HL-60/S4 treated with retinoic acid at 250 ng/mL for 4 days and 3 days (cell line): ENCODE data around the gene HSP90AB1.

Source experiments
- in situ Hi-C: fragments of 300-500 bp; cut with MboI; formaldehyde crosslinking; loops from 2 replicates; pipeline ENCODE4 v1.7.0; 2022; ENCODE audit warnings: low sequenced_read_pairs

HSP90AB1 gene

DNA sequence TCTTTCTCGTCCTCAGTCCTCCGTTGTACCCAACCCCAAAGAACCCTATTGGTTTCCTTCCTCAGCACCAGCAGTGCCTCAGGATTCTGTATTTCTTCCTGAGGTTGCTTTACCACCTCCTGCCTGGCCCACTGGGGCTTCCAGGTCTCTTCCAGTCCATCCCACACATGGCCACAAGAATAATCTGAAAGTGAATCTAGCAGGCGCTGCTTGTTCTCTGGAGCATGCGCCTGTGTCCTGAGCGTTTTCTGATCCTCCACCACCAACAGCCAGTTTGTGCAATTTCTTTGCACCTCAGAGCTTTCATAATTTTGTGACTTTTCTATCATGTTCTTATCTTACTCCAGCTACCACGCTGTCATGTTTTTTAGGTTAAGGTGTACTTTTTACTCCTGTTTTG is 11.6 kb upstream of the HSP90AB1 start:
- in situ Hi-C loops, result no loop called here

DNA sequence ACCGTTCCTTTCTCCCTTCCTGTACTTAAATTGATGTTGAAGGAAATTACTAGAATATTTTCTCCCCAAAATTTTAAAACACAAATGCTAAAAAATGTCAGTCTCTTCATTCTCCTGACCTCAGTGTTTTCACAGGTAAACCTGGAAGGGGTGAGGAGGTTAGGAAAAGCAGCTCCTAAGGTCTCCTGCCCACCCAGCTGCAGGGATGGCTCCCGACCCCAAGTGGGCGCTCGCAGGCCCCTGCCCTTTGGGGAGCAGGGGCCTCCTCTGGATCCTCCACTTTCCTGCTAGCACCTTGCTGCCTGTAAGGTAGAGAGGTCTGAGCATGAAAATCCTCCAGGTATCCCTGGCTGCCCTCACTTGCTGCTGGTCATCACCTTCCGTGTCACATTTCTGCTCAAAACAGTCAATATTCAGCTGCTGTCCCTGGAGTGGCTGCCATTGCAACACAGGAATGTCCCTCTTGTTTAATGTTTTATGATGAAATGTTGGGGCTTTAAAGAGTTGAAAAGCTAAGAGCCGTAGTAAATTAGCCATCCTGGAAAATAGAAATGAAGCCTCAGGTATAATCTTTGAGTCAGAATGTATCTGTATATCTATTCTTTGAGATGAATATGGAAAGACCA is 10.9 kb upstream of the HSP90AB1 start:
- in situ Hi-C loops, result no loop called here

DNA sequence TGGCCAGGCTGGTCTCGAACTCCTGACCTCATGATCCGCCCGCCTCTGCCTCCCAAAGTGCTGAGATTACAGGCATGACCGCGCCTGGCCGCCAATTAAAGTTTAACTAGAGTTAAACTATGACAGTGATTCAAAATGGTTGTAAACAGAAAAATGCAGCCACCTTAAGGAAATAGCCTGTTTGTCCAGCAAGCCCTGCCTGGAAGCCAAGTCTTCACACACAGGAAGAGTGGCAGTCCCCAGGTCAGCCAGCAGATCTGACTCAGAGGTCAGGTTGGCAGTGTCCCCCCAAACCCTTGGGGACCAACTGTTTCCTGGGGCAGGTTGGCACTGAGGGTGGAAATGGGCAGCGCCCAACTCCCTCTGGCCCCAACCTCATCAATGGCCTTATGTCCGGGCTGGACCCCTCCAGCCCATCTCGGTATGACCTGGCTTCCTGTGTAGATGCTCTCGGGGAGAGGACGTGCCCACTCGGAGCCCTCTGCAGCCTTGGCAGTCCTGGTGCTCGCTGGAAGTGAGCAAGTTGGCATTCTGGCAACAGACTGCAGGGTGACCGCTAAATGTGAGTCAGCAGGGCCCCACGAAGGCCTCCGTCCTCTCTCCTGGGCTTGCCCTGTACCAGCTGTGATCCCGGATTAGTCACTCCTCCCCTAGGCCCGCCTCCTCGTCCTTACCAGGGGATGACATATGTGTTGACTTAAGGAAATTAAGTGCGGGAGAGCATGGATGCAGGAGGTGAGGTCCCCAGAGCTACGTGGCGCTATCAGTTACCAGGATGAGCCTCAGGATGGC is 9.7 kb upstream of the HSP90AB1 start:
- in situ Hi-C loops, result no loop called here

DNA sequence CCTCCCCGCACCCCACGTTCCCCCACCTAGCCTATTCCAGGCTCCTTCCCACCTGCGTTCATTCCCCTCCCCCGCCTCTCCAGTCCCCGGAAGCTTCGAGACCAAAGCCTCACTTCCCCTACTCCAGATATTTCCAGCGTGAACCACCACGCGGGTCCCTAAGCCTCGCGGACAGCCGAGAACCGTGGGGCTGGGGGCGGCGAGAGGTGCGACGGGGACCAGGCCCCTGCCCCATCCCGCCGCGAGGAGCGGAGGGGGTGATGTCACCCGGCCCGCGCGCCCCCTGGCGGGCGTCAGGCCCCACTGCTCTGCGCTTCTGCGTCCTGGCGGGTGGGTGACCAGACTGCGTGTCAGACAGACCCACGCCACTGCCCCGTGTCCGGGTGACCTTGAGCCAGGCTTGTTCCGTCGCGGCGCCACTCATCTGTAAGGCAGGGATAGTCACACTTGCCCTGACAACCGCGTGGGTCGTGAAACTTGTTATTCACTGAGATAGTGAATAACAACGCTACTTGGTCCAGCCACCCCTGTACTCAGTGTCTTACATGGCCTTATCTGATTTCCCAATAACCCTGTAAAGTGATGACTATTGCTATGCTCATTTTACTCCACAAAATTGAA is 9.0 kb upstream of the HSP90AB1 start:
- in situ Hi-C loops, result no loop called here

DNA sequence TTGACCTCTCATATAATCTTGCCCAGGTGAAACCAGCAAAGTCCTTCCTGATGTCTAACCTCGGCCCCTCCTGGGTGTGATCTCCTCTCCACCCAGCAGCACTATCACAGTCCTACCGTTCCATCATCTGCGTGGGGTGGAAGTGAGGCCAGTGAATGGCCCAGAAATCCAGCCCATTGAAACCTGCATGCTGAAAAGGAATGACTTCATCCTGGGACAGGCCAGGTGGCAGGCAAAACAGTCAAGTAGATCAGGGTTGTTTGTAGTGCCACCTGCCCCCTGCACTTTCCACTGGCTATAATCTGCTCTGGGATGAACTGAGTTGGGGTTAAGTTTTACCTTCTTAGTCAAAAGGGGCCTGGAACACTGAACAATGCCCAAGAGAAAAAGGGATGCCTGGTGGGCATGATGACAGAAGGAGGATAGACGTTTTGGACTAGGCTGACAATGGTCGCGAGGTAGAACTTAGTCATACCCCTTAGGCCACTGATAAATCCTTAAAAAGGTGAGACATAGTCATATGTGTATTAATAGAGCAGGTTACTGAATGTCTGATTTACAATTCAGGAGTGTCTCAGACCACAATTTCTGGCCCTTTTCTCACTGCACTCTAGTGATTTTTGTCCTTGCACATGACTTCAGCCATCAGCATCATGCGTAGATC is 8.1 kb upstream of the HSP90AB1 start:
- in situ Hi-C loops, result no loop called here

DNA sequence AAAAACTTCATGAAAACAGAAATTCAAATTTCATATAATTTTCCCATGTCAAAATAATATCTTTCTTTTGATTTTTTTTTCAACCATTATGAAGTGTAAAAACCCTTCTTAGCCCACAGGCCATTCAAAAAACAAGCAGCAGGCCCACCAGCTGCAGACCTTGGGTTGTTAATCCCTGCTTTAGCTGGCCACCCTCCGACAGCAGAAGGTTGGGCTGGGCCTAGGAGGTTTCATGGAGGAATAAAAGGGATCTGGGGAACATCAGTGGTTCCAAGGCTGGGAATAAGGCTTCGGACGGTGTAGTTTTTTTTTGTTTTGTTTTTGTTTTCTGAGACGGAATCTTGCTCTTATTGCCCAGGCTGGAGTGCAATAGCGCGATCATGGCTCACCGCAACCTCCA is 3.6 kb upstream of the HSP90AB1 start:
- in situ Hi-C loops, result no loop called here

DNA sequence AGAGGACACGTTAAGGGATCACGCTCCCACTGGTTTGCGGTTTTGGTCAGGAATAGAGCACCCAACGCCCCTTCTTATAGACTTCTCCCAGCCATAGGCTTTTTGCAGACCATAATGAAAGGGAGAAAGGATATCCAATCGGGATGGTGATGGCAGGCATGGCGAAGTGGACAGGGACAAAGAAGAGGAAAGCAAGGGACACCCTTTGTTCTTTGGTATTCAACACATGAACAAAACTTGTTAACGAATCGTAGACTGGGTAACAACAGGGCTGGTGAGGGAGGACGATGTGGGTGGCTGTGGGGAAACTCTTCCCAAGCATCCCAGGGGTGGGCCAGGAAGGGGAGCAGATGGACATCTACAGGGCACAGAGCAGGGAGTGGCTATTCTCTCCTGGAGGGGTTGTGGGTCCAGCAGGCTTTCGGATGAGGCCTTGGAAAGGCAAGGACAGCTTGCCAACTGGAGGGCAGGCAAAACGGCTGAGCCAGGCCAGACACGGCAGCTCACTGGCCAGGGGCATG is 1.4 kb upstream of the HSP90AB1 start:
- in situ Hi-C loops, result no loop called here

DNA sequence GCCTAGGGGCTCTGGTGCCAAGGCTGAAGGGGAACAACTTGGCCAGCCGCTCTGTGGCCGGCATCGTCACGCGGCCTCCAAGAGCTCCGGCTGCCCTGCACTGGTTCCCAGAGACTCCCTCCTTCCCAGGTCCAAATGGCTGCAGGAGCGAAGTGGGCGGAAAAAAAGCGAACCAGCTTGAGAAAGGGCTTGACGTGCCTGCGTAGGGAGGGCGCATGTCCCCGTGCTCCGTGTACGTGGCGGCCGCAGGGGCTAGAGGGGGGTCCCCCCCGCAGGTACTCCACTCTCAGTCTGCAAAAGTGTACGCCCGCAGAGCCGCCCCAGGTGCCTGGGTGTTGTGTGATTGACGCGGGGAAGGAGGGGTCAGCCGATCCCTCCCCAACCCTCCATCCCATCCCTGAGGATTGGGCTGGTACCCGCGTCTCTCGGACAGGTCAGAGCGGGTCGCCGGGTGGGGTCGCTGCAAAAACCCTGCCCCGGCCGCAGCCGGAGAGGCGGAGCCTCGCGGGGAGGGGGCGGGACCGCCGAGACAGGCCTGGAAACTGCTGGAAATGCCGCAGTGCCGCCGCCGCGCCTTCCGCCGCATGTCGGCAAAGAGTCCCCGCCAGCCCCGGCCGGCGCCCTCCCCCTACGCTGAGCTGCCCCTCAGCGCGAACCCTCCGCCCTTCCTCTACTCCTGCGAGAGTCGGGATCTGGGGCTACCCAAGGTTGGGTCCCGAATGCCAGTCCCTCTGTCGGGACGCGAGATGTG is 814 bp upstream of the HSP90AB1 start:
- in situ Hi-C loops, result no loop called here

DNA sequence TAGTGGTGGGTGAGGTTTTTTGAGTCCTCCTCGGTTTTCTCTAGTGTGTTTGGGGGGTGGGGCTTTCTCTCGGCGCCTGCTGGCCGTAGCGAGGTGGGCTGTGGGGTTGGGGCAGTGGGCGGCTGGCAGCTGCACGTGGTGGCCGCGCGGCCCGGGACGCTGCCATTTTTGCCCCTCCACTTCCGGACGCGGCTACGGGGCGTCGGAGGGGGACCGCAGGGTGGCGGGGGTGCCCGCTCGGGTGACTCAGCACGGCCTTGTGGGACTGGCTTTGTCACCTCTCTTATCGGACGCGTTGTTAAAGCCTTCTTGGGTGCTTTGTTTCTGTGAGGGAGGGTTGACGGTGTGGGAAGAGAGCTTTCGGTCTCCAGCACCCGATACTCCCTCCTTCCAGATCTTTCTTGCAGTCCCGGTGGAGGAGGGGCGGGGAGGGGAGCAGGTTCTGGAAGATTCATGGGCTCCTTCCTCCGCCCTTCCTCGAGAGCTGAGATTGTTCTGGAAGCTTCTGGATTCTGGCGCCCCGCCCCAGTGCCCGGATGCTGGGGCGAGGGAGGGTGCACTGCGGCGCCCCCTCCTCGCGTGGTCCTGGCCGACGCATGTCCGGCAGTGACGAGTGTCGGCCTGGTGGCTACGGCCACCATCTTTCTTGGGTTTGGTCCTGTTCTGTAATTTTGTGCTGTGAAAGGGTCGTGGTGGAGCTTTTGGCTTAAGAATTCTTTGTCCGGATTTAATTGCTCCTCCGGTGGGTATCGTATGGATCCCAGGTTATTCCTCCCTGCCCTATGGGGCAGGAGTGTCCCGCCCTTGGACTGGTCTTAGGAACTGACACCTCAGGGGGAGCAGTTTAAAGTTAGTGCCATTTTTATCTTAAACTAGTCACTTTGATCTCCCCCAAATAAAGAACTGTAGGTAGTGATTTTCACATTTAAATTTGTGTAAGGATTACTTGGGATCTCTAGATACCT is 719 bp downstream of the HSP90AB1 start:
- in situ Hi-C loops, result no loop called here

DNA sequence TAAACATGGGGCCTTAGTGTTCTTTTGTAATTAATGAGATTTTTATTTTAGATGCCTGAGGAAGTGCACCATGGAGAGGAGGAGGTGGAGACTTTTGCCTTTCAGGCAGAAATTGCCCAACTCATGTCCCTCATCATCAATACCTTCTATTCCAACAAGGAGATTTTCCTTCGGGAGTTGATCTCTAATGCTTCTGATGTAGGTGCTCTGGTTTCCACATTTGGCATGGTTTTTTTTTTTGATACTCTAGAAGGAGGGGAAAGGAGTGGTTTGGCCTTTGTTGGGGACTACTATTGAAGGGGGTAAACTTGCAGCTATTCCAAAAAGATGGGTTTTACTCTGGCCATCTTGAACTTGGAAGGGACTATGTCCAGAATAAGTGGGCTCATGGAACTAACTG is 1.7 kb downstream of the HSP90AB1 start:
- in situ Hi-C loops, result no loop called here

DNA sequence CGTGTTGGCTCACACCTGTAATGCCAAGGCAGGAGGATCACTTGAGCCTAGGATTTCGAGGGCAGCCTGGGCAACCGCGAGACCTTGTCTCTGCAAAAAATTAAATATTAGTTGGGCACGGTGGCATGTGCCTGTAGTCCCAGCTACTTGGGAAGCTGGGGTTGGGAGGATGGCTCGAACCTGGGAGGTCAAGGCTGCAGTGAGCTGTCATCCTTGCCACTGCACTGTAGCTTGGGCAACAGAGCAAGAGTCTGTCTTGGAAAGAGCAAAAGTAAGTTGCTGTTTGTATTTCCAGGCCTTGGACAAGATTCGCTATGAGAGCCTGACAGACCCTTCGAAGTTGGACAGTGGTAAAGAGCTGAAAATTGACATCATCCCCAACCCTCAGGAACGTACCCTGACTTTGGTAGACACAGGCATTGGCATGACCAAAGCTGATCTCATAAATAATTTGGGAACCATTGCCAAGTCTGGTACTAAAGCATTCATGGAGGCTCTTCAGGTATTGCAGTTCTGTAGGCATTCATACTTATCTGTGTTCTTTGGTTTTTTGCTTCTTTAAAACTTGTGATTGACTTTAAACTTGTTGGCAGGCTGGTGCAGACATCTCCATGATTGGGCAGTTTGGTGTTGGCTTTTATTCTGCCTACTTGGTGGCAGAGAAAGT is 2.3 kb downstream of the HSP90AB1 start:
- in situ Hi-C loops, result no loop called here

DNA sequence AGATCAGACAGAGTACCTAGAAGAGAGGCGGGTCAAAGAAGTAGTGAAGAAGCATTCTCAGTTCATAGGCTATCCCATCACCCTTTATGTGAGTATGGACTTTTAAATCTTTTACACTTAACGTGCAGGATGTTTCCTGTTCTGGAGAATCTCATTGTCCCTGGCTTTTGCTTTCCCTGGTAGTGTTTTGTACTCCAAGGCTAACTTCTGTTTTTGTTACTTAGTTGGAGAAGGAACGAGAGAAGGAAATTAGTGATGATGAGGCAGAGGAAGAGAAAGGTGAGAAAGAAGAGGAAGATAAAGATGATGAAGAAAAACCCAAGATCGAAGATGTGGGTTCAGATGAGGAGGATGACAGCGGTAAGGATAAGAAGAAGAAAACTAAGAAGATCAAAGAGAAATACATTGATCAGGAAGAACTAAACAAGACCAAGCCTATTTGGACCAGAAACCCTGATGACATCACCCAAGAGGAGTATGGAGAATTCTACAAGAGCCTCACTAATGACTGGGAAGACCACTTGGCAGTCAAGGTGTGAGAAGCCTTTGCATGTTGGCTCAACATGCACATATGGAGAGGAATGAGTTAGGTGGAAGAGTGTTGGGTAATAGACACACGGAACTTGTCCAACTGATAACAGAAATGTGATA is 3.3 kb downstream of the HSP90AB1 start:
- in situ Hi-C loops, result no loop called here

DNA sequence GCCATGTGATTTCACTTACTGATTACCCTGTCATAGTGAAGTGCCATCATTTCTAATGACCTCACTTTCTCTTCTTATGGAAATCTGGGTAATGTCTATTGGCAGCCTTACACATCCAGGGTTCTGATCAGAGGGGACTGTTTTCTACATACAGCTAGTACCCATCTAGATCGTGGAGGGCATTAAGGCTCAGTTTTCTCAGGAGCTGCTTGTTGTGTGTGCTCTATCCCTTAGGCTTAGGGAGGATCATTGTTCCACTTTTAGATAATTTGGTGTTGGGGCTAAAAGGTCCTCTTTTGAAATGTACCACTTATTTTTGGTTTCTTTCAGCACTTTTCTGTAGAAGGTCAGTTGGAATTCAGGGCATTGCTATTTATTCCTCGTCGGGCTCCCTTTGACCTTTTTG is 3.8 kb downstream of the HSP90AB1 start:
- in situ Hi-C loops, result no loop called here

DNA sequence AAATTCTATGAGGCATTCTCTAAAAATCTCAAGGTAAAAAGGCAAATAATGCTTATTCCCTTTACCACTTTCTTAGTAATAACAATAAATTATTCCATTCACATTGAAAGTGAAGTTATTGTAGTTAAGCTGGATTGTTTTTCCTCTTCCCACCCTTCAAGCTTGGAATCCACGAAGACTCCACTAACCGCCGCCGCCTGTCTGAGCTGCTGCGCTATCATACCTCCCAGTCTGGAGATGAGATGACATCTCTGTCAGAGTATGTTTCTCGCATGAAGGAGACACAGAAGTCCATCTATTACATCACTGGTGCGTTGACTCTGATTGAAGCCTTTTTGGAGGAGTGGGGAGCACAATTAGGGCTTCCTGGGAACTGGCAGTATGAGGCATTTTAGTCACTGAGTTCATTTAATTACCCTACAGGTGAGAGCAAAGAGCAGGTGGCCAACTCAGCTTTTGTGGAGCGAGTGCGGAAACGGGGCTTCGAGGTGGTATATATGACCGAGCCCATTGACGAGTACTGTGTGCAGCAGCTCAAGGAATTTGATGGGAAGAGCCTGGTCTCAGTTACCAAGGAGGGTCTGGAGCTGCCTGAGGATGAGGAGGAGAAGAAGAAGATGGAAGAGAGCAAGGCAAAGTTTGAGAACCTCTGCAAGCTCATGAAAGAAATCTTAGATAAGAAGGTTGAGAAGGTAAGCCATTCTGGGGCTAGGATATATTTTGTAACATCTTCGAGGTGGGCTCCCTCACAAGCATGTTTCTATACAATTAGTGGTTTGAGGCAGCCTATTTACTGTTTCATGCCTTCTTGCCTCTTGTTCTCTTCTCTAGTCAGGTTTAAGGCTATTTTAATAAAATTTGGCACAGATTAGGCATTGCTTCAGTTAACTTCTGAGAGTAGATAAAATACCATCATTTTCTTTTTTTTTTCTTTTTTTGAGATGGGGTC is 4.9 kb downstream of the HSP90AB1 start:
- in situ Hi-C loops, result no loop called here

DNA sequence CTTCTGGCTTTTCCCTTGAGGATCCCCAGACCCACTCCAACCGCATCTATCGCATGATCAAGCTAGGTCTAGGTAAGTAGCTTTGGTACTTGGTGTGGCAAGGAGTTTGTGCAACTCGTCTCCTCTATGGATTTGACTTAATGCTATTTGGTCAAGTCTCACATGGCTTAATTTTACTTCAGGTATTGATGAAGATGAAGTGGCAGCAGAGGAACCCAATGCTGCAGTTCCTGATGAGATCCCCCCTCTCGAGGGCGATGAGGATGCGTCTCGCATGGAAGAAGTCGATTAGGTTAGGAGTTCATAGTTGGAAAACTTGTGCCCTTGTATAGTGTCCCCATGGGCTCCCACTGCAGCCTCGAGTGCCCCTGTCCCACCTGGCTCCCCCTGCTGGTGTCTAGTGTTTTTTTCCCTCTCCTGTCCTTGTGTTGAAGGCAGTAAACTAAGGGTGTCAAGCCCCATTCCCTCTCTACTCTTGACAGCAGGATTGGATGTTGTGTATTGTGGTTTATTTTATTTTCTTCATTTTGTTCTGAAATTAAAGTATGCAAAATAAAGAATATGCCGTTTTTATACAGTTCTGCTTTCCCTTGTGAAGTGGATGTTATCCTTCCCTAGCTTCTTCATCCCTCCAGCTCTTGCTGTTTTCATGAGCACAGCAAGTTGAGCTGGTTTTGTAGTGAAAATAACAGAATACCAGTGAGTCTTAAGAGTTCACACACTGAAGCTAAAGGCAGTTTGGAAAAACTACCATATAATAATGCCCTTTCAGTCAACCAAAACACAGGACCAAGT is 6.6 kb downstream of the HSP90AB1 start:
- in situ Hi-C loops, result no loop called here

DNA sequence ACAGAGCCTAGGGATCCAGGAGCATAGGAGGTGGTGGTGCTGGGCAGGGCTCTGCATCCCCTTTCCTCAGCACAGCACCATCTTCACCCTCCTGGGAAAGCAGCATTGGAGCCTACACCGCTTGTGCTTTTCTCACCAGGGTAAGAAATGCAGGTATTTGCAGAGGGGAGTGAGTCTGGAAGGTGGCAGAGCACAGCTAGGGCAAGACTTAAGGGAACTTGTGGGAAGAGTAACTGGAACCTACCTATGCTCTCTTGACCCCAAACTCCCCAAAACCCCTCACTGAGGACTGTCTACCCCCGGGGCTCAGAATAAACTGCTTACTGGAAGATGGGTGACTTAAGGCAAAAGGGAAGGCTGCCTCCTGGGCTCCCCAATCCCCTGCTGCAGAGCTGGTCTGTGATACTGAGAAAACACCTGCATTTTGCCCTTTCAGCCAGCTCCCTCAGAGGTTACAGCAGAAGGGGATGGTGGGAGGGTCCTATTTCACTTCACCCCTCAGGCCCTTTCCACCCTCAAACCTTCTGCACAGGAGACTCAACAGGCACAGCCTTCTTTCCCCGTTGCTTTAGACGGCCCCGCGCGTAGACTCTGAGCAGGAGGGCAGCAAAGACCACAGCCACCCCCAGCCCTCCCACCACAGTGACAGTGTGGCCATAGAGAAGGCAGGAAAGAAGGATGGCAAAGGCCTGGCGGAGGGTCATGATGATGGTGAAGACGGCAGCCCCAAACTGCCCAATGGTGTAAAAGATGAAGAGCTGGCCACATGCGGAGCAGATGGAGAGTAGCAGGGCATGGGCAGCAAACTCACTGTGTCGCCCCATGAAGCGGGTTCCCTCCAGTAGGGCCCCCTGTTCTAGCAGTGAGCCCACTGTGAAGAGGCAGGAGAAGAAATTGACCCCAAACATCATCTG is 7.5 kb downstream of the HSP90AB1 start:
- in situ Hi-C loops, result no loop called here
